Esophagus squamous epithelium (tissue), 4 donors: ENCODE measurements around the gene PRSS50.

Experiments
- POLR2A ChIP-seq, 4 donors: fragments of 450-650 bp; IDR thresholded peaks; one replicate each; pipeline ENCODE4 v1.6.1; 2017; ENCODE audit warnings: antibody characterized with exemption in 4 of 4, mild to moderate bottlenecking in 4 of 4, moderate library complexity in 3 of 4
- TF ChIP-seq, protein P1 (sequence below), 6 experiments: fragments of 450-650 bp in 4 of 6; fragments of 200-600 bp in 2 of 6; sonication (generic) in 2 of 6; IDR thresholded peaks; one replicate each; pipeline ENCODE4 v1.5.1; 2016 to 2019; ENCODE audit warnings: antibody characterized with exemption in 6 of 6, mild to moderate bottlenecking in 4 of 6, moderate library complexity in 4 of 6

DNA sequence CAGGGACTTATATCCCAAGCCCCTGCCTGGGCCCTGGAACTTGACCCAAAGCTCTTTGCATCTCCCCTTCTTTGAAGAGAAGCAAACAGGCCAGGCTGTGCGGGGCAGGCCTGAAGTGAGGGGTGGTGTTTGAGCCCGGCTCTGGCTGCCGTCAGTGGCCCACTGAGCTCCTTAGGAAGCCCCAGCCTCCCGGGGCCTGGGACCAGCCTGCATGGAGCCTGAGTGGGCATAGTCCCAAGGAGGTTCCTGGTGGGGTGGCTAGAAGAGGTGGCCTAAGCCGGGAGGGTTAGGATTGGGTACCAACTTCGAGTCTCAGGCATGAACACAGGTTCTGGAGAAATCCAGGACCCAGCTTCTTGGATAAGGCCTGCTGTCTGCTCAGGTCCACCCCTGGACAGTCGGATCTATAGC, 10.1 kb downstream of the PRSS50 start:
- TF ChIP-seq POLR2A (IDR thresholded peaks at IDR 0.05): no peak
- TF ChIP-seq, protein P1, sequence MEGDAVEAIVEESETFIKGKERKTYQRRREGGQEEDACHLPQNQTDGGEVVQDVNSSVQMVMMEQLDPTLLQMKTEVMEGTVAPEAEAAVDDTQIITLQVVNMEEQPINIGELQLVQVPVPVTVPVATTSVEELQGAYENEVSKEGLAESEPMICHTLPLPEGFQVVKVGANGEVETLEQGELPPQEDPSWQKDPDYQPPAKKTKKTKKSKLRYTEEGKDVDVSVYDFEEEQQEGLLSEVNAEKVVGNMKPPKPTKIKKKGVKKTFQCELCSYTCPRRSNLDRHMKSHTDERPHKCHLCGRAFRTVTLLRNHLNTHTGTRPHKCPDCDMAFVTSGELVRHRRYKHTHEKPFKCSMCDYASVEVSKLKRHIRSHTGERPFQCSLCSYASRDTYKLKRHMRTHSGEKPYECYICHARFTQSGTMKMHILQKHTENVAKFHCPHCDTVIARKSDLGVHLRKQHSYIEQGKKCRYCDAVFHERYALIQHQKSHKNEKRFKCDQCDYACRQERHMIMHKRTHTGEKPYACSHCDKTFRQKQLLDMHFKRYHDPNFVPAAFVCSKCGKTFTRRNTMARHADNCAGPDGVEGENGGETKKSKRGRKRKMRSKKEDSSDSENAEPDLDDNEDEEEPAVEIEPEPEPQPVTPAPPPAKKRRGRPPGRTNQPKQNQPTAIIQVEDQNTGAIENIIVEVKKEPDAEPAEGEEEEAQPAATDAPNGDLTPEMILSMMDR (IDR thresholded peaks at IDR 0.05): no peak
